ENCODE data around the gene ISX. TPM values are rescaled to one million over a fixed set of nuclear protein-coding genes. Genes with fewer than 3 reads are reported as not detected.

The ISX gene
- total RNA-seq, 1 donor from 2014 or later: not detected

- no peak for DNase-seq (ENCODE audit: low spot score)
Observed at GRCh38 chr22:35111244-35111643, 45.3 kb downstream of the ISX start.

DNA sequence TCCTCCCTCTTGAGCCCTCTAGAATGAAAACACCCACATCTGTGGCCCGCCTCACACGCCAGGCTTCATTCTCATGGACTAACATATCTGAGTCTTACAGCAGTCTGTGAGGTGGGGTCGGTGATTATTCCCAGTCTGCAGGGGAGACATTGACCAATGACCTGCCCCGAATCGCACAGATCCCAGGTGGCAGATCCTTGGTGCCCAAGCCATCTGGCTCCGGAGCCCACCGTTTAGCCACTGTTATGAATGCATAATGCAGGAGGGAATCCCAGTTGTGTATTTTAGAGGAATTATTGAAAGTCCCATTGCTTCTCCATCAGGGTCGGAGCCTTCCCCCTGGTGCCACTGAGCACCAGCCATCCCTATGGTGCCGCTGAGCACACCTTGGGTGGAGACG, 47.4 kb downstream of the ISX start:
- DNase-seq (ENCODE audit: low spot score): no peak

DNA sequence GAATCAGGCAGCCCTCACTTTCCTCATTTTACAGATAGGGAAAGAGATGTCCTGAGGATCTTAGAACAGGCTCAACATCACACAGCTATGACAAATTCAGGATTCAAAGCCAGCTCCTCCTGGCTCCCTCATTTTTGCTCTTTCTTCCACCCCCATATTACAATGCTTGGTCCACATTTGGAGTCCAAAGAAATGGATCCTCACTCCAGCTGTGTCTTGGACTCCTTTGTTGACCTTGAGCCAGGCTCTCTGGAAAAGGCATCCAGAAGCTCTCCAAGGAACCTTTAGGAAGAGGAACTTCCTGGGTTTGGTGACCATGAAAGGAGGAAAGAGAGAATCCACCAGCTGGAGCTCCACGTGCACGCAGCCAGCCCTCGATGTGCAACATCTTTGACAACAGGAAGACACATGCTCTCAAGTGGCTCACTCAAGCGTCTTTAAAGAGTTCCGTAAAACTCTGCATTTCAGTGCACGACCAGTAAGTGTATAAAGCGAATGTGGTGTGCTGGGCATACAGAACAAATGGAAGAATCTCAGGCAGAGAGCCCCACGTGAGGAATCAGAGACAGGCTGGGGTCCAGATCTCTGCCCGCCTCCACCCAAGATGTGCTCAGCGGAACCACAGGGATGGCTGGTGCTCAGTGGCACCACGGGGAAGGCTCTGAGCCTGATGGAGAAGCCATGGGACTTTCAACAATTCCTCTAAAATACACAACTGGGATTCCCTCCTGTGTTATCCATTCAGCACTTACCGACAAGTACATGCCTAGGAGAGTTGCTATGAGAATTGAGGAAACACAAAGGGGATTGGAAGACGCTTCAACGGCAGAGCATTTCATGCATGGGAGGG, 48.4 kb downstream of the ISX start:
- no peak for DNase-seq (ENCODE audit: low spot score)

GRCh38 chr22:35115515-35115914, 49.6 kb downstream of the ISX start:
- DNase-seq (ENCODE audit: low spot score): no peak

GRCh38 chr22:35116269-35116668, 50.3 kb downstream of the ISX start:
- no peak for DNase-seq (ENCODE audit: low spot score)

- peak; percentile 2 for DNase-seq (ENCODE audit: low spot score)
Observed at GRCh38 chr22:35116817-35117216, 50.9 kb downstream of the ISX start.

GRCh38 chr22:35119494-35119893, 53.5 kb downstream of the ISX start:
- DNase-seq (ENCODE audit: low spot score): no peak

DNA sequence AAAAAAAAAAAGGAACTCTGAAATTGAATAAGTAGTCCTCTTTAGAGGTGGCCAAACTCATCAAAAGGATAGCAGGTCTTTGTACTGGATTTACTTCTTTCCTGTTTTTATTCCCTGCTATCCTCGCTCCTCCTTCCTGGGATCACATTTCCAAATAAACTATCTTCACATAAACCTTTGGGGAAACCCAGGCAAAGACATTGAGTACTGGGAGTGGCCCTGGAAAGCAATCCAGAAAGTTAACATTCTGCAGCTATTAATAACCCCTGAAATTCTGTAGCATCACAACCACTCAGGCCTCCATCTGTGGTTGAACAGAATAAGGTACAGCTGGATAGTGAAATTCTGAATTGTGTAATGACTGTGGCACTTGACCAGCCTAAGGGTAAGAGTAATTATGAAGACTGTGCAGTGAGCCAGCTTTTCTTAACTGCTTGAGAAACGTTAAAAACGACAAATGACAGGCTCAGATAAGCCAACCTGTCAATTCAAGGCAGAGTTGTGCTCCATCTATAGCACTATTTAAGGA, 58.8 kb downstream of the ISX start:
- no peak for DNase-seq (ENCODE audit: low spot score)

DNA sequence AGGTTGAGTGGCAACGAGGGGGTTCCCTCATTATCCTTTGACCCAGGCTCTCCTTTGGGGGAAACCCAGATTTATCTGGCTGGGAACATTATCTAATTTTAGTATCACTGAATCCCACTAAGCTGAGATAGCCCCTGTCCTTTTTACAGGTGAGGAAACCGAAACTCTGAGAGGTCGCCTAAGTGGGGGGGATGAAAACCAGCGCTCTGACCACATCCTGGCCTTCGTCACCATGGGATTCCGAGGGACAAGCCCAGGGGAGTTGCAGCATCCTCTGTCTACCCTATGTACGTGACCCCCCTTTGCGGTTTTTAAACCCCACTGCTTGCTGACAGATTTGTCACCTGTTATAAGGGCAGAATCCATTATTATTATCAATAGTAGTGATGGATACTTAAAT, 61.0 kb downstream of the ISX start:
- DNase-seq (ENCODE audit: low spot score): no peak

GRCh38 chr22:35128637-35129036, 62.7 kb downstream of the ISX start:
- DNase-seq (ENCODE audit: low spot score): no peak

DNA sequence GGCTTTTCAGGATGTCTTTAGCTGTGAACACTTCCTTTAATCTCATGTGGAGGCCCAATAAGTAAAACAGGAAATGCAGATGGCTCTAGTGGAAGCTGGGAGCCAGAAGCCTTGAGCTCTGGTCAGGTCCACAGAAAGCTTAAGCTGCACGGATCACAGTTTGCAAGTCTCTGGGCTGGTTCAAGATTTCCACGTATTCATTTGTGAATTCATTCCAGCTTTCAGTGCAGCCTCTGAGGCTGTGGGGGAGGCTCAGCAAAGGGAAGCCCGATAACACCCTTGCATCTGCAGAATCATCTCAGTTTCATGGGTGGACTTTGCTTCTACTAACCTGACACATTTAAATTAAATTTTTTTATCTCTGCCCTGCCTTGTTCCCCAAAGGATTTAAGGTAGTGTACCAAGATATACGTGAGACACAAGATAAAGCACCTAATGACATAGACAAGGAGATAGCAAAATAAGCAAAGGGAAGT, 65.6 kb downstream of the ISX start:
- peak; percentile 83 for DNase-seq (ENCODE audit: low spot score)

GRCh38 chr22:35132568-35132967, 66.6 kb downstream of the ISX start:
- no peak for DNase-seq (ENCODE audit: low spot score)

DNA sequence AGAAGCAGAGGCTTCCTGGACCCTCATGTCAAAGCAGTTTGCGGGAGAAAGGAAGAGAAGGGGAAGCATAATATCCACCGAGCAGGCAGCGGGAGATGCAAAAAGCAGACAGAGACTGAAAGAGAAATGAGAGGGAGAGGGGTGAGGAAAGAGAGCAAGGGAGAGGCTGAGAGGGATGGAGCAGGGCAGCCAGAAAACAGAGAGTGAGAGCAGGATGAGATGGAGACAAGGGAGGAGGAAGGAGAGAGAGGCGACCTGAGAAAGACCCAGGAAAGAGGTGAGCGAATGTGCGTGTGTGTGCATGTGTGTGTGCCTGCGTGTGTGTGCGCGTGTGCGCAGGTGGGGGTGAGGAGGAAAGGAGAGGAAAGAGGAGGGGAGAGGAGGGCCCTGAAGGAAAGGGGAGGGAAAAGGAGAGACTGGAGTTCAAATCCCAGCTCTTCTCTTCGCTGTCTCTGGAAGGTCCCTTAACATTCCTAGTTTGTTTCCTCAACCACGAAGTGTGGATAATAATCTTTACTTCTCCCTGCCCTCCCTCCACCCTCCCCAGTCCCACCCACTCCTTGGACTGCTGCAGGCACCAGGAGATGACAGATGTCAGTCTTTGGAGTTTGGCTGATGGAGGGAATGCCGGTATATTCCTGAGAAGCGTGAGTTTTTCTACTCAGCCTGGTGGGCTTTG, 67.9 kb downstream of the ISX start:
- no peak for DNase-seq (ENCODE audit: low spot score)

GRCh38 chr22:35134637-35135036, 68.7 kb downstream of the ISX start:
- DNase-seq (ENCODE audit: low spot score): no peak

GRCh38 chr22:35135165-35135564, 69.2 kb downstream of the ISX start:
- DNase-seq (ENCODE audit: low spot score): no peak

Other genes with a start within 250 kb of the ISX start
- 9.1 TPM for gene HMGXB4, start 191.3 kb downstream of the ISX start, total RNA-seq (ENCODE audit: insufficient read depth, low replicate concordance)
- 53.0 TPM for gene TOM1, start 233.7 kb downstream of the ISX start, total RNA-seq (ENCODE audit: insufficient read depth, low replicate concordance)

All from umbilical cord (tissue), 2 donors.